Heart left ventricle (tissue), 16 donors: ENCODE data around the gene CIDEC. TPM values are rescaled to one million over a fixed set of nuclear protein-coding genes. Genes with fewer than 3 reads are reported as not detected.
A peak's percentile ranks its signal among the peaks of the same experiment; 100 is the strongest.
"Not testable (repeated sequence)": the region's sequence is repeated elsewhere in the genome, so short reads cannot be mapped to it uniquely, and the experiment has no call there.

Source experiments
- ATAC-seq, 4 donors: fragments of 200-7000 bp; cut with Tn5 transposase; one replicate each; pipeline ENCODE4 v1.9.1; 2020 to 2022; ENCODE audit warnings: moderate library complexity in 4 of 4, mild to moderate bottlenecking in 3 of 4, moderate number of reproducible peaks in 1 of 4
- DNase-seq, 5 donors: peaks; one replicate each; pipeline ENCODE4 v3.0.0-alpha.2; 2020
- H3K27ac ChIP-seq, 12 donors: fragments of 200-600 bp; sonication (generic) in 4 of 12; one replicate each; pipeline versions ENCODE4 v1.5.0 to v1.8.0; 2016 to 2022; ENCODE audit warnings: mild to moderate bottlenecking in 2 of 12
- H3K27me3 ChIP-seq, 9 donors: fragments of 200-600 bp; sonication (generic) in 2 of 9; one replicate each; pipeline versions ENCODE4 v1.5.1 to v1.8.0; 2016 to 2022; ENCODE audit warnings: mild to moderate bottlenecking in 3 of 9
- H3K36me3 ChIP-seq, 9 donors: fragments of 200-600 bp; sonication (generic) in 2 of 9; one replicate each; pipeline versions ENCODE4 v1.5.0 to v1.8.0; 2018 to 2022; ENCODE audit warnings: mild to moderate bottlenecking in 2 of 9
- H3K4me1 ChIP-seq, 12 donors: fragments of 200-600 bp; sonication (generic) in 4 of 12; one replicate each; pipeline versions ENCODE4 v1.5.0 to v1.8.0; 2016 to 2022; ENCODE audit warnings: mild to moderate bottlenecking in 3 of 12
- H3K4me3 ChIP-seq, 12 donors: fragments of 200-600 bp; sonication (generic) in 4 of 12; one replicate each; pipeline versions ENCODE4 v1.5.0 to v1.8.0; 2017 to 2022; ENCODE audit warnings: mild to moderate bottlenecking in 9 of 12, moderate library complexity in 4 of 12
- H3K9me3 ChIP-seq, 12 donors: fragments of 200-600 bp; sonication (generic) in 4 of 12; one replicate each; pipeline versions ENCODE4 v1.5.0 to v1.8.0; 2016 to 2022; ENCODE audit warnings: mild to moderate bottlenecking in 1 of 12
- POLR2A ChIP-seq, 2 donors: fragments of 450-650 bp; IDR thresholded peaks; one replicate each; pipeline ENCODE4 v1.6.1; 2017; ENCODE audit warnings: antibody characterized with exemption in 2 of 2, mild to moderate bottlenecking in 2 of 2, moderate library complexity in 2 of 2
- WGBS, 4 donors: extraction: QIAGEN DNeasy Blood & Tissue Kit in 2 of 4; methylation state at CpG; one replicate each; pipeline versions ENCODE4 v1.1.5 to v1.1.7; 2013 to 2018; 5-methylcytosine and 5-hydroxymethylcytosine counted together
- intact Hi-C, 10 donors: fragments of 100-400 bp; cut with DNase I; formaldehyde crosslinking; loops; one replicate each; pipeline versions ENCODE4 v1.11.1 to v1.14.2; 2022
- polyA plus RNA-seq, 2 donors: library from polyadenylated mRNA; stranded (reverse); fragments of 200-250 nt; gene quantifications; one replicate each; pipeline ENCODE4 v1.2.3, GENCODE V29; 2013
- total RNA-seq, 9 donors: library from RNA; depleted of rRNA in 2 of 9; stranded (reverse); fragments of >200 nt in 2 of 9; fragmentation: NEBNext Ultra II Directional in 3 of 9; extraction: Animal tissue kit (Norgen Biotek cat#: 25700) in 3 of 9; gene quantifications; one replicate each; pipeline versions ENCODE4 v1.1.0 to v1.2.4, GENCODE V29; 2016 to 2023
- TF ChIP-seq, protein P1 (sequence below), 12 donors: fragments of 200-600 bp; sonication (generic) in 4 of 12; IDR thresholded peaks; one replicate each; pipeline versions ENCODE4 v1.5.0 to v1.8.0; 2018 to 2022; ENCODE audit warnings: antibody characterized with exemption in 12 of 12, mild to moderate bottlenecking in 5 of 12
- donor health status: ischemic (EF 13 %, LVEDD 7.1; RV severe dilation, severe dysfunction).
- donor health status: healthy with polysubstance abuse.
- donor health status: DM: no; HTN: yes; CAD: no.
- donor health status: DM: no; HTN: no; CAD: no.
- donor health status: ischemic (EF 25% LVEDD 6.9; RV normal size, moderate dysfunction).
- donor health status: ischemic (EF 25% LVEDD 5.7; RV mildly dilated, moderate dysfunction).
- donor health status: healthy.
- donor health status: DM: yes; HTN: yes; CAD: no.
- donor health status: ischemic (EF 35%, LVEDD 5.7; RV mildly dilated, moderate dysfunction).
- donor health status: nonischemic (EF 11% LVEDD 7.7; RV severe dilation, severe dysfunction).
- donor health status: DM: yes; HTN: yes; CAD: no.
- donor health status: PGD.
- donor health status: ischemic (EF 29% LVEDD 5.4; RV normal size, mild dysfunction).
- donor health status: nonischemic (EF 23%, LVEDD 6.1; RV moderate dilation, normal function).

Gene CIDEC
- total and polyA plus RNA-seq, 11 donors: 0.72 to 59.0 (median 4.0) TPM; not detected in 2

GRCh38 chr3:9898467-9899241 lies 18.6 kb upstream of the CIDEC start:
- Histone ChIP-seq H3K4me1 (peaks cover 0 to 29% (median 7%) of the 10 kb centered on the region in 12 donors), H3K4me3 (no peak overlapping the region), H3K36me3 (peaks cover 0 to 10% (median 4%) of the 10 kb centered on the region in 9 donors), H3K9me3 (no peaks in the 10 kb centered on the region), H3K27ac (no peak overlapping the region), H3K27me3 (no peaks in the 10 kb centered on the region)
- intact Hi-C loops: no loop called here
- TF ChIP-seq, protein P1, sequence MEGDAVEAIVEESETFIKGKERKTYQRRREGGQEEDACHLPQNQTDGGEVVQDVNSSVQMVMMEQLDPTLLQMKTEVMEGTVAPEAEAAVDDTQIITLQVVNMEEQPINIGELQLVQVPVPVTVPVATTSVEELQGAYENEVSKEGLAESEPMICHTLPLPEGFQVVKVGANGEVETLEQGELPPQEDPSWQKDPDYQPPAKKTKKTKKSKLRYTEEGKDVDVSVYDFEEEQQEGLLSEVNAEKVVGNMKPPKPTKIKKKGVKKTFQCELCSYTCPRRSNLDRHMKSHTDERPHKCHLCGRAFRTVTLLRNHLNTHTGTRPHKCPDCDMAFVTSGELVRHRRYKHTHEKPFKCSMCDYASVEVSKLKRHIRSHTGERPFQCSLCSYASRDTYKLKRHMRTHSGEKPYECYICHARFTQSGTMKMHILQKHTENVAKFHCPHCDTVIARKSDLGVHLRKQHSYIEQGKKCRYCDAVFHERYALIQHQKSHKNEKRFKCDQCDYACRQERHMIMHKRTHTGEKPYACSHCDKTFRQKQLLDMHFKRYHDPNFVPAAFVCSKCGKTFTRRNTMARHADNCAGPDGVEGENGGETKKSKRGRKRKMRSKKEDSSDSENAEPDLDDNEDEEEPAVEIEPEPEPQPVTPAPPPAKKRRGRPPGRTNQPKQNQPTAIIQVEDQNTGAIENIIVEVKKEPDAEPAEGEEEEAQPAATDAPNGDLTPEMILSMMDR (IDR thresholded peaks at IDR 0.05): no peak
- no peak for TF ChIP-seq POLR2A (IDR thresholded peaks at IDR 0.05)
- DNase-seq (no peak), ATAC-seq (peak in 1 of 4 donors; percentile 23)
- WGBS, 4 donors: 83 to 90% (median 85%) methylated on average over 8 of the region's 8 CpGs

DNA sequence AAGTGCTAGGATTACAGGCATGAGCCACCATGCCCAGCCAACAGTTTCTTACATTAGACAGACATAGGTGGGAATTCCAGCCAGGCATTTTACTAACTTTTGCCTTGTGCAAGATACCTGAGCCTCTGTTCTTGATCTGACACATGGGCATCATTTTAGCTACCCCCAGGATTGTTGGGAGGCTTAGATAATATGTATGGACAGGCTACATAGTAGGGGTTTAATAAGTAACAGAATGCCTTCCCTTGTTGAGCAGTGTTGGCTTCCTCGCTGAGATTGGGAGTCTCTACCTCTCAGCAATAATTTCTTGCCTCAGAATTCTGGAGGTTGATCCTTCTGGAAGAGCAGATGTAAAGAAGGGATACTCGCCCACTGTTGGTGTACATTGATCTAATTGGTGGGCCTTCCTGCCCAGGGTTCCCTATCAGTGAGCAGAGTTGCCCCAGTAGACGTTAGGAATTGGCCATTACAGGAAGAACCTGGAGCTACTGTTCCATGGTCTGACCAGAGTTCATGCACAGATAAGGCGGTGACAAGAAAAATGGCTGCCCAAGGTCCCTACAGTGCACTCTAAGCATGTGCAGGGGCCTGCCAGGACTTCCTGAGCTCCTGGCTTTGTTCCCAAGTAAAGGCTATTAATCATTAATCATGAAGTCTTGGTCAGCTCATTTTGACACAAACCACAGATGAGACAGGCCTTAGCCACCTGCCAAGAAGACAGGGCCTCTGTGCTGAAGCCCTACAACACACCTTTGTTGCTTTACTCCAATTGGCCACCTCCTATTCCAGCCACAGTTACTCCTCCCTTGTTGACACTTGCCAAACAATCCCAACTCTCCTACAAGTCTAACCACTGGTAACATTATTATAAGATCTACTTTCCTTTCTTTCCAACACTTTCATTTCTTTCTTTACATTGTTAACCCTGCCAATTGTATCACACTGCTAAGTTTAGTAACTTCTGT lies 17.6 kb upstream of the CIDEC start:
- Histone ChIP-seq H3K27ac (peak overlapping the region in 1 of 12 donors; percentile 26), H3K27me3 (no peaks in the 10 kb centered on the region), H3K4me1 (peaks cover 0 to 27% (median 0%) of the 10 kb centered on the region in 12 donors), H3K4me3 (no peak overlapping the region), H3K9me3 (no peaks in the 10 kb centered on the region), H3K36me3 (peaks cover 0 to 19% (median 13%) of the 10 kb centered on the region in 9 donors)
- DNase-seq (no peak), ATAC-seq (peak in 2 of 4 donors; percentile 22 to 26)
- intact Hi-C loops: no loop called here
- WGBS, 4 donors: 47 to 67% (median 61%) methylated on average over 4 of the region's 4 CpGs
- no peak for TF ChIP-seq POLR2A (IDR thresholded peaks at IDR 0.05)
- TF ChIP-seq, protein P1 (IDR thresholded peaks at IDR 0.05): no peak

DNA sequence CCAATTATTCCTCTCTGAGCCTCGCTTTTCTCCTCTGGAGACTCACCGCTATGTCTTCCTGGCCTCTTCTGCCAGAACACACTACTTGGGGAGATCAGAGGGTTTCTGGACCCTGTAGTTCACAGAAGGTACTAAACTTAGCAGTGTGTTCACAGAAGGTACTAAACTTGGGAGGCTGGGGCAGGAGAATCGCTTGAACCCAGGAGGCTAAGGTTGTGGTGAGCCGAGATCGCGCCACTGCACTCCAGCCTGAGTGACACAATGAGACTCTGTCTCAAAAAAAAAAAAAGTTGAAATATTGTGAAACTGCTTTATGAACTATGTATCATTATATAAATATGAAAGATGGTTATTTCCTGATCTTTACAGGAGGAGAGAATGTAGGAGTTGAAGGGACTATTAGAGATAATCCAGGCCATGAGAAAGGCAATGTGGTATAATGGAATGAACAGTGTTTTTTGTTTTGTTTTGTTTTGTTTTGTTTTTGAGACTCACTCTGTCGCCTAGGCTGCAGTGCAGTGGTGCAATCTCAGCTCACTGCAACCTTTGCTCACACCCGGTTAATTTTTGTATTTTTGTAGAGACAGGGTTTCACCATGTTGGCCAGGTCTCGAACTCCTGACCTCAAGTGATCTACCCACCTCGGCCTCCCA lies 16.8 kb upstream of the CIDEC start:
- peak overlapping the region in 1 of 12 donors; percentile 26 for H3K27ac ChIP-seq
- H3K36me3 ChIP-seq: peaks cover 0 to 24% (median 13%) of the 10 kb centered on the region in 9 donors
- WGBS, 4 donors: 82 to 97% (median 96%) methylated on average over 9 to 10 of the region's 10 CpGs
- DNase-seq, ATAC-seq, H3K9me3 ChIP-seq, intact Hi-C loops, H3K27me3 ChIP-seq, H3K4me3 ChIP-seq: not testable (repeated sequence)
- H3K4me1 ChIP-seq: peaks cover 0 to 20% (median under 1%) of the 10 kb centered on the region in 12 donors

GRCh38 chr3:9895715-9896114 lies 15.7 kb upstream of the CIDEC start:
- intact Hi-C loops, H3K9me3 ChIP-seq, H3K4me3 ChIP-seq, DNase-seq, ATAC-seq, H3K27me3 ChIP-seq, H3K27ac ChIP-seq: not testable (repeated sequence)
- peaks cover 0 to 28% (median 10%) of the 10 kb centered on the region in 12 donors for H3K4me1 ChIP-seq
- 89 to 97% (median 95%) methylated on average over 3 of the region's 3 CpGs for WGBS, 4 donors
- H3K36me3 ChIP-seq: peaks cover 0 to 24% (median 13%) of the 10 kb centered on the region in 9 donors
